Measurements from ENCODE around the gene KIF26B.

KIF26B gene

DNA sequence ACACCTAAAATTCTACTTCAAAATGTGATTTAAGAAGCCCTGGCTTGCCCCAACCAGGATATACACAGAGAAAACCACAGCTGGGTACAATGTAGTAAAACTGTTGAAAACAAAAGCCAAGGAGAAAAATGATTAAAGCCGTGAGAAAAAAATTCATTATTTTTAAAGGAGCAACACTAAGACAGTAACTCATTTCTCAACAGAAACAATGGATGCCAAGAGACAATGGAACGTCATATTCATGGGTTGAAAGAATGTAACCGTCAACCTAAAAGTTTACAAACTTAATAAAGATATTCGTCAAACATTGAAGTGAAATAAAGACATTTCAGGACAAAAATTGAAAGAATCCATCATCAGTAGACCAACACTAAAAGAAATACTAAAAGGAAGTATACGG, 340.9 kb downstream of the KIF26B start:
- no peak overlapping the region for H3K4me3 ChIP-seq (replicated peaks; ENCODE audit: low read depth, low read length)
- TF ChIP-seq, protein P1, sequence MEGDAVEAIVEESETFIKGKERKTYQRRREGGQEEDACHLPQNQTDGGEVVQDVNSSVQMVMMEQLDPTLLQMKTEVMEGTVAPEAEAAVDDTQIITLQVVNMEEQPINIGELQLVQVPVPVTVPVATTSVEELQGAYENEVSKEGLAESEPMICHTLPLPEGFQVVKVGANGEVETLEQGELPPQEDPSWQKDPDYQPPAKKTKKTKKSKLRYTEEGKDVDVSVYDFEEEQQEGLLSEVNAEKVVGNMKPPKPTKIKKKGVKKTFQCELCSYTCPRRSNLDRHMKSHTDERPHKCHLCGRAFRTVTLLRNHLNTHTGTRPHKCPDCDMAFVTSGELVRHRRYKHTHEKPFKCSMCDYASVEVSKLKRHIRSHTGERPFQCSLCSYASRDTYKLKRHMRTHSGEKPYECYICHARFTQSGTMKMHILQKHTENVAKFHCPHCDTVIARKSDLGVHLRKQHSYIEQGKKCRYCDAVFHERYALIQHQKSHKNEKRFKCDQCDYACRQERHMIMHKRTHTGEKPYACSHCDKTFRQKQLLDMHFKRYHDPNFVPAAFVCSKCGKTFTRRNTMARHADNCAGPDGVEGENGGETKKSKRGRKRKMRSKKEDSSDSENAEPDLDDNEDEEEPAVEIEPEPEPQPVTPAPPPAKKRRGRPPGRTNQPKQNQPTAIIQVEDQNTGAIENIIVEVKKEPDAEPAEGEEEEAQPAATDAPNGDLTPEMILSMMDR (IDR thresholded peaks at IDR 0.05; ENCODE audit: low read depth, low read length, missing control alignments): no peak
- no peak for DNase-seq (ENCODE audit: extremely low read depth, low read depth)

DNA sequence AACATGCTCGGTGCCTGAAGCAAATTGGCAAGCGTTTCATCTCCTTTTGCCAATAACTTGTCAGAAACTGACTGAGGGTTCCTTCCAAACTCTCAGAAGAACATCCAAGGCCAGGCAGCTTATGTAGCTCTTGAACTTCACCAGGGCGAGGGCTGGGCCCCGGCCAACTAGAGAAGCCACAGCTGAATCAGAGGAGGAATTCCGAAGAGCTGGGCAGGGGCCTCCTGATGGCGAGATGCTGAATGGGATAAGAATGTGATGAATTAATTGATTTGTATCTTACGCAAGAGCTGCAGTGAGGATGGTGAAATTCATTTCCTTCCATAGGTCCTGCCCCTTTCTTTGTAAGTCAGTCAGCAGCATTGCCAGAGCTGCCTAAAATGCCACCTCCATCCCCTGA, 345.8 kb downstream of the KIF26B start:
- TF ChIP-seq, protein P1 (IDR thresholded peaks at IDR 0.05; ENCODE audit: low read depth, low read length, missing control alignments): no peak
- peak; percentile 10 for DNase-seq (ENCODE audit: extremely low read depth, low read depth)
- H3K4me3 ChIP-seq (replicated peaks; ENCODE audit: low read depth, low read length): no peak overlapping the region

DNA sequence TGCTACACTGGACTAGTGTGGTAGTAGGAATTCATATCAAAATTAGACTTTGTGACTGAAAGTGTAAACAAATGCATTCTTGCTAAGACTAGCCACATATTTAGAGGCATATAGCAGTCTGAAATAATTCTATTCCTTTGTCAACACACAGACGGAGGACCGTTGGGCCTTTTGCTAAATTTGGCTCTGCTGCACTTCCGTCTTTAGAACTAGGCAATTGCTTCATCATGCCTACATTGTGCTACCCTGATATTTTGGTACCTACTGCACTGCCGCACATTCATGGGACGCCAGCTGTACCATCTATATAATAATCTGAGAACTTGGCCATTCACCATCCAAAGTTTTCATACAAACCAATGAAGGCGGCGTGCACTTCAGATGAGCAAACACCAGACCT, 346.8 kb downstream of the KIF26B start:
- DNase-seq (ENCODE audit: extremely low read depth, low read depth): no peak
- H3K4me3 ChIP-seq (replicated peaks; ENCODE audit: low read depth, low read length): no peak overlapping the region
- TF ChIP-seq, protein P1 (IDR thresholded peaks at IDR 0.05; ENCODE audit: low read depth, low read length, missing control alignments): no peak

DNA sequence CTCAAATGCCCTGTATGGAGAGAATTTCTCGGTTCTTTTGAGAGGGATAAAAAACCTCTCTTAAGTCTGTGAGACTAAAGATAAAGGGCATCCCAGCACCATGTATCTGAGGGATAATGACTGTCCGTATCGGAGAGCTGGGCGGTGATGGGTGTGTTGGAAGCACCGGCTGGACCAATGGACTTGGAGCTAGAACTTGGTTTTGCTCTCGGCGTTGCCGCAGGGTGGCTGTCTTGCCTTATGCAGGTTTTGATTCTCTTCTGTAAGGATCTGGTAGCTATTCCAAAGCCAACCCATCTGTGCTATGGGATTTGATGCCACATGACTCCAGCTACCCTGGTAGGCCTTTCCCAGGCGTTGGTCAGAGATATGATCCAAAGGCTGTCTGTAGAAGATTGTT, 348.8 kb downstream of the KIF26B start:
- TF ChIP-seq, protein P1 (IDR thresholded peaks at IDR 0.05; ENCODE audit: low read depth, low read length, missing control alignments): no peak
- no peak overlapping the region for H3K4me3 ChIP-seq (replicated peaks; ENCODE audit: low read depth, low read length)
- no peak for DNase-seq (ENCODE audit: extremely low read depth, low read depth)

DNA sequence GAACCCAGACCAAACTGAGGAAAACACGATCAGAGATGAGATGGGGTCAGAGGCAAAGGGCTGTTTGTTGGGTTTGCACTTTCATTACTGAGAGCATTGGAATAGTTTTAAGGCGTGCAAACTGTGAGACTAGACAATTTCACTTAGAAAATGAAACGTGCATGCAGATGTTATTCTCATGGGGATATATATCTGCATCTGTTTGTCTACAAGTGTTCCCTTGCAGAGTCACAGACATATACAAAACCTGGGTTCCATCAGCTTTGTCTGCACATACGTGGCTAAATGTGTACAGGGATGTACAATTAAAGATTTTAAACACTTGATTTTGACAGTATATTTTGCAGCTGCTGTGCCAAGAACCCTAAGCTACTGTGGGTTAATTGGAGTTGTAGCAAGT, 355.4 kb downstream of the KIF26B start:
- no peak overlapping the region for H3K4me3 ChIP-seq (replicated peaks; ENCODE audit: low read depth, low read length)
- TF ChIP-seq, protein P1 (IDR thresholded peaks at IDR 0.05; ENCODE audit: low read depth, low read length, missing control alignments): no peak
- no peak for DNase-seq (ENCODE audit: extremely low read depth, low read depth)

DNA sequence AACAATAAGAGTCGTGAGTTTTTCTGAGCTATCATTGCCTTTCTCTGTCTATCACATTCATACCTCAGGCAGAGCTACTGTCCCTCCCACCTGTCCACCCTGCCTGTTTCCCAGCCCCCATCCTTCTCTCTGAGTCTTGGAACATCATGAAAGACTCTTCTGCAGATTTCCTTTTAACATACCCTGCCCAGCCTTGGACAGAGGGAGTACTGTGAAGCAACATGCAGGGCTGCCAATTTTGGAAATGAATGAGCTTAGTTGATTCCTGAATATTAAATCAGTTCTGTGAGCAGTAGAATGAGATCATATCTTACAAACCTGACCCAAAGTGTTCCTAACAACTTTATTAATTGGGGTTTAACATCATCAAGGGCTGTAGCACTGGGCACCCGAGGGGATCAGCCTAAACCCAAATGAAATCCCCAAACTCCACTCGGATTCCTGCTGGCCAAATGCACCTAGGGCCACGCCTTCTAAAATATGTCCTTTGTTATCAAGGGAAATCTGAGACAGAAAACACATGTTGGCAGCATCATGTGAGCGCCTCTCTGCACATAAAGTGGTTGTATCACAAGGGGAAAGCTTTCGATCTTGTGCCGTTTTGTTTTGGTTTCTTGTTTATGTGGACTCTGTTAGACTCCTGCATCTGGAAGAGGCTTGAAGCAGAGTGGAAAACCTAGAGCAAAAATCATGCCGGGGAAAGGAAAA, 357.6 kb downstream of the KIF26B start:
- DNase-seq (ENCODE audit: extremely low read depth, low read depth): no peak
- H3K4me3 ChIP-seq (replicated peaks; ENCODE audit: low read depth, low read length): peak overlapping the region; percentile 14
- TF ChIP-seq, protein P1 (IDR thresholded peaks at IDR 0.05; ENCODE audit: low read depth, low read length, missing control alignments): no peak

All from HFF-Myc (cell line).